Tracheal epithelial cell (primary cell): Measurements from ENCODE around the gene SHMT1. TPM values are rescaled to one million over a fixed set of nuclear protein-coding genes. Genes with fewer than 3 reads are reported as not detected.

ENCODE experiments used
- total RNA-seq: library from RNA; depleted of rRNA; stranded (reverse); fragments of >200 nt; gene quantifications from 2 replicates; pipeline ENCODE4 v1.2.1, GENCODE V29; 2014

The SHMT1 gene
- total RNA-seq = 11.1 and 13.2 TPM in 2 replicates

GRCh38 chr17:18363101-18364049, at the start of gene SHMT1:
TSS of gene SHMT1 (minus strand) at chr17:18363550. CDS start at chr17:18355981, 7,569 bp downstream.

GRCh38 chr17:18377437-18378204, 14.3 kb upstream of the SHMT1 start, which contains the start of gene EVPLL:
TSS of gene EVPLL (plus strand) at chr17:18377778. CDS start at chr17:18380938, 3,160 bp downstream.

GRCh38 chr17:18314731-18315561, 48.4 kb downstream of the SHMT1 start, which contains the start of the genes SMCR8 and TOP3A:
TSS of gene SMCR8 (plus strand) at chr17:18315293. CDS start at chr17:18315790, 497 bp downstream.
TSS of gene TOP3A (minus strand) at chr17:18314994. CDS start at chr17:18314778, 216 bp downstream.

Other genes starting within 250 kb of the SHMT1 start
- 103 and 130 TPM in 2 replicates for gene ALKBH5, start 179.7 kb downstream of the SHMT1 start, total RNA-seq
- 26.6 and 33.3 TPM in 2 replicates for gene LLGL1, start 137.9 kb downstream of the SHMT1 start, total RNA-seq
- 354 and 405 TPM in 2 replicates for gene FLII, start 104.8 kb downstream of the SHMT1 start, total RNA-seq
- 17.9 and 30.8 TPM in 2 replicates for gene MIEF2, start 102.9 kb downstream of the SHMT1 start, total RNA-seq
- gene TOP3A, start 48.6 kb downstream of the SHMT1 start, total RNA-seq = 12.6 and 19.0 TPM in 2 replicates
- 14.2 and 14.7 TPM in 2 replicates for gene SMCR8, start 48.3 kb downstream of the SHMT1 start, total RNA-seq
- gene EVPLL, start 14.2 kb upstream of the SHMT1 start, total RNA-seq = 0.24 and 4.0 TPM in 2 replicates
- 1.2 TPM in 1 of 2 replicates, not detected in the other for gene LGALS9C, start 113.2 kb upstream of the SHMT1 start, total RNA-seq